Endothelial cell of umbilical vein (primary cell): ENCODE data around the gene RND3. TPM values are rescaled to one million over a fixed set of nuclear protein-coding genes. Genes with fewer than 3 reads are reported as not detected.

Source experiments
- BruUV-seq: library from RNA; stranded (reverse); fragments of 400-500 nt; replicated peaks from 2 replicates; lab custom pipeline; 2021; lab: Mats Ljungman, UMichigan
- CTCF ChIA-PET: fragments of 300-600, 350-600 bp; sonication (Branson Sonifier 250); formaldehyde crosslinking; loops from one replicate; lab custom pipeline; 2021; ENCODE audit warnings: antibody characterized with exemption, inconsistent platforms; lab: Charles Lee
- POLR2A ChIA-PET: fragments of 300-600, 350-600 bp; sonication (Branson Sonifier 250); formaldehyde crosslinking; loops from one replicate; lab custom pipeline; 2021; ENCODE audit warnings: antibody characterized with exemption, inconsistent platforms; lab: Charles Lee
- DNase-seq: peaks from one replicate; pipeline ENCODE4 v3.0.0-alpha.2; 2011; ENCODE audit warnings: low read depth, low spot score
- FAIRE-seq: peaks from 2 replicates; lab custom pipeline; 2011; peaks lifted over from hg19 to GRCh38; lab: Jason Lieb, UNC
- H2AFZ ChIP-seq: 2 replicates; pipeline ENCODE4 v1.6.0; 2012; ENCODE audit warnings: low read depth, low read length, control low read depth, inconsistent platforms
- H3K27ac ChIP-seq: 2 replicates; pipeline ENCODE4 v1.5.1; 2011; ENCODE audit warnings: low read depth, mild to moderate bottlenecking, control low read depth, low read length, moderate library complexity; ENCODE audit not compliant: insufficient read depth
- H3K27me3 ChIP-seq, 2 experiments: 2 replicates each; pipeline versions ENCODE4 v1.6.0 to v1.6.1; 2011; ENCODE audit warnings: low read length in 2 of 2, mixed read lengths in 1 of 2; ENCODE audit not compliant: control insufficient read depth in 2 of 2, insufficient read depth in 2 of 2
- H3K36me3 ChIP-seq, 2 experiments: 2 replicates in 1 of 2; 3 replicates in 1 of 2; pipeline ENCODE4 v1.5.1; 2011; ENCODE audit warnings: low read length in 2 of 2, mild to moderate bottlenecking in 1 of 2, moderate library complexity in 1 of 2; ENCODE audit not compliant: control insufficient read depth in 2 of 2, insufficient read depth in 2 of 2; ENCODE audit errors: extremely low read depth in 1 of 2
- H3K4me1 ChIP-seq: 3 replicates; pipeline ENCODE4 v1.5.1; 2011; ENCODE audit warnings: mild to moderate bottlenecking, low read length; ENCODE audit not compliant: control insufficient read depth, insufficient read depth; ENCODE audit errors: extremely low read depth
- H3K4me2 ChIP-seq: 2 replicates; pipeline ENCODE4 v1.6.1; 2011; ENCODE audit warnings: low read length, control low read depth, mixed read lengths; ENCODE audit not compliant: insufficient read depth
- H3K4me3 ChIP-seq, 3 experiments: fragments of 200-600 bp in 1 of 3; sonication (generic), shearing (Covaris generic) in 1 of 3; replicated peaks in 1 of 3; 2 replicates each; pipeline ENCODE4 v1.5.1; 2011 to 2016; ENCODE audit warnings: control low read depth in 3 of 3, low read length in 3 of 3, mild to moderate bottlenecking in 2 of 3, inconsistent platforms in 1 of 3, low read depth in 1 of 3, moderate library complexity in 1 of 3; ENCODE audit not compliant: insufficient read depth in 1 of 3
- H3K79me2 ChIP-seq: 2 replicates; pipeline ENCODE4 v1.6.0; 2012; ENCODE audit warnings: low read length, inconsistent platforms; ENCODE audit not compliant: control insufficient read depth, insufficient read depth
- H3K9ac ChIP-seq: replicated peaks from 2 replicates; pipeline ENCODE3; 2011; ENCODE audit warnings: low read length, control low read depth; ENCODE audit not compliant: insufficient read depth; ENCODE audit errors: extremely low read depth
- H3K9me1 ChIP-seq: replicated peaks from 3 replicates; pipeline ENCODE4 v1.6.0; 2011; ENCODE audit warnings: mild to moderate bottlenecking, low read length; ENCODE audit not compliant: control insufficient read depth, insufficient read depth; ENCODE audit errors: extremely low read depth
- H3K9me3 ChIP-seq: replicated peaks from 2 replicates; pipeline ENCODE4 v1.5.1; 2012; ENCODE audit warnings: low read length, inconsistent platforms; ENCODE audit not compliant: control insufficient read depth, insufficient read depth
- H4K20me1 ChIP-seq: replicated peaks from 2 replicates; pipeline ENCODE3; 2011; ENCODE audit warnings: mild to moderate bottlenecking, low read length; ENCODE audit not compliant: control insufficient read depth, insufficient read depth; ENCODE audit errors: extremely low read depth
- EZH2 ChIP-seq: IDR thresholded peaks from 2 replicates; pipeline ENCODE4 v1.6.1; 2012; ENCODE audit warnings: borderline replicate concordance, low read depth, mild to moderate bottlenecking, moderate library complexity, low read length, inconsistent platforms; ENCODE audit not compliant: severe bottlenecking
- FOS ChIP-seq: IDR thresholded peaks from 2 replicates; pipeline ENCODE4 v1.6.1; 2011; ENCODE audit warnings: mild to moderate bottlenecking, low read length, moderate library complexity, borderline replicate concordance; ENCODE audit not compliant: insufficient read depth
- GATA2 ChIP-seq: IDR thresholded peaks from 2 replicates; pipeline ENCODE4 v1.7.0; 2011; ENCODE audit warnings: low read depth, mild to moderate bottlenecking, moderate library complexity, mixed read lengths, low read length; ENCODE audit not compliant: insufficient read length, insufficient read depth
- JUN ChIP-seq: IDR thresholded peaks from 2 replicates; pipeline ENCODE4 v1.6.1; 2011; ENCODE audit warnings: borderline replicate concordance, low read depth; ENCODE audit not compliant: insufficient read length, insufficient read depth
- MAX ChIP-seq: IDR thresholded peaks from 2 replicates; pipeline ENCODE4 v1.6.1; 2011; ENCODE audit not compliant: insufficient read depth, insufficient read length
- MYC ChIP-seq: IDR thresholded peaks from one replicate; pipeline ENCODE4 v1.6.1; 2011; ENCODE audit warnings: mild to moderate bottlenecking, low read depth, low read length
- POLR2A ChIP-seq: IDR thresholded peaks from 2 replicates; pipeline ENCODE4 v1.6.1; 2012; ENCODE audit warnings: low read depth, mild to moderate bottlenecking, control low read depth, low read length
- POLR2AphosphoS5 ChIP-seq: IDR thresholded peaks from 2 replicates; pipeline ENCODE4 v1.6.1; 2012; ENCODE audit warnings: low read depth, mild to moderate bottlenecking, control low read depth, low read length, moderate library complexity; ENCODE audit not compliant: insufficient read depth
- dilution Hi-C: fragments of 300-500 bp; cut with MboI; formaldehyde crosslinking; loops from one replicate; pipeline ENCODE4 v1.15.0; 2019; ENCODE audit warnings: low sequenced_read_pairs; ENCODE audit not compliant: extremely low pct_ligation_motif_present
- intact Hi-C: fragments of 100-400 bp; cut with micrococcal nuclease; formaldehyde crosslinking; loops from one replicate; pipeline ENCODE4 v1.10.0; 2022
- polyA plus RNA-seq, 4 experiments: library from polyadenylated mRNA; depleted of rRNA in 3 of 4; stranded (reverse) in 3 of 4; unstranded in 1 of 4; fragments of >200 nt; gene quantifications; 2 replicates each; pipeline versions ENCODE4 v1.2.1 to v1.2.3, GENCODE V29; 2011 to 2012; ENCODE audit warnings: missing spikeins in 1 of 4
- total RNA-seq: library from RNA; stranded (reverse); gene quantifications from 2 replicates; pipeline ENCODE4 v1.2.3, GENCODE V29; 2021
- TF ChIP-seq, protein P1 (sequence below), 2 donors: IDR thresholded peaks; 1 replicate in 1 of 2; 2 replicates in 1 of 2; pipeline ENCODE4 v1.5.1; 2011; ENCODE audit warnings: low read length in 2 of 2, mild to moderate bottlenecking in 2 of 2, moderate library complexity in 2 of 2, control low read depth in 1 of 2, inconsistent platforms in 1 of 2, low read depth in 1 of 2; ENCODE audit not compliant: insufficient read depth in 1 of 2; ENCODE audit errors: extremely low read depth in 1 of 2

RND3 gene
- total and polyA plus RNA-seq, 2 donors (not counting 3 experiments of a cell fraction or from before 2014, with no cell fraction given) = 53.3 to 158 TPM

- H3K9me3 ChIP-seq = no peaks in the 10 kb centered on the region
- H3K27me3 ChIP-seq = no peaks in the 10 kb centered on the region
- peaks cover 100% of the 10 kb centered on the region for H3K79me2 ChIP-seq
- no peak overlapping the region for H2AFZ ChIP-seq
- no peak for FAIRE-seq
- no peaks in the 10 kb centered on the region for H3K9me1 ChIP-seq
- peaks cover 20% of the 10 kb centered on the region for H4K20me1 ChIP-seq
- dilution Hi-C loops = loop anchor here (25.0 kb wide), 1 partner anchor 345 kb away; no protein-coding TSS in a partner anchor
- ChIA-PET POLR2A (interaction anchor here (0.7 to 2.1 kb wide), 5 partner anchors 10 to 760 kb away, joined by 3 to 9 read pairs (median 4); no protein-coding TSS in a partner anchor), CTCF (interaction anchor here (1.1 to 2.6 kb wide), 5 partner anchors 57 to 836 kb away, joined by 3 to 11 read pairs (median 6); no protein-coding TSS in a partner anchor)
- intact Hi-C loops = loop anchor here (10.0 kb wide), 1 partner anchor 497 kb away; no protein-coding TSS in a partner anchor
- no TSS peak for BruUV-seq
- DNase-seq = peak; percentile 11
- peak overlapping the region; percentile 66 for H3K9ac ChIP-seq
- TF ChIP-seq MAX (no peak), EZH2 (no peak)
- H3K36me3 ChIP-seq = peaks cover 0 to 30% of the 10 kb centered on the region in 2 experiments
- H3K4me1 ChIP-seq = peaks cover 73% of the 10 kb centered on the region
- peak overlapping the region; percentile 40 for H3K27ac ChIP-seq
- peak overlapping the region; percentile 94 for H3K4me2 ChIP-seq
- H3K4me3 ChIP-seq = peak overlapping the region in 1 of 3 experiments; percentile 22
Measured at GRCh38 chr2:150482111-150482510, 5.4 kb downstream of the RND3 start.

- Histone ChIP-seq H3K4me3 (peak overlapping the region in 1 of 3 experiments; percentile 41), H3K4me2 (peak overlapping the region; percentile 94), H3K27ac (peak overlapping the region; percentile 83), H2AFZ (no peak overlapping the region), H3K36me3 (peaks cover 0 to 33% of the 10 kb centered on the region in 2 experiments), H3K9me3 (no peaks in the 10 kb centered on the region), H3K4me1 (peaks cover 82% of the 10 kb centered on the region), H3K9ac (peak overlapping the region; percentile 66), H3K27me3 (no peaks in the 10 kb centered on the region), H3K9me1 (no peaks in the 10 kb centered on the region), H4K20me1 (peaks cover 20% of the 10 kb centered on the region), H3K79me2 (peaks cover 100% of the 10 kb centered on the region)
- dilution Hi-C loops (loop anchor here (25.0 kb wide), 1 partner anchor 344 kb away; no protein-coding TSS in a partner anchor), intact Hi-C loops (loop anchor here (10.0 kb wide), 1 partner anchor 496 kb away; no protein-coding TSS in a partner anchor)
- POLR2A ChIA-PET = interaction anchor here (0.7 to 2.1 kb wide), 5 partner anchors 9 to 759 kb away, joined by 3 to 9 read pairs (median 4); no protein-coding TSS in a partner anchor
- DNase-seq (peak; percentile 28), FAIRE-seq (no peak)
- TF ChIP-seq MYC = no peak
- TF ChIP-seq FOS = no peak
- no peak for TF ChIP-seq POLR2AphosphoS5
- no peak for TF ChIP-seq POLR2A
- no peak for TF ChIP-seq JUN
- TF ChIP-seq EZH2 = no peak
- TF ChIP-seq, protein P1, sequence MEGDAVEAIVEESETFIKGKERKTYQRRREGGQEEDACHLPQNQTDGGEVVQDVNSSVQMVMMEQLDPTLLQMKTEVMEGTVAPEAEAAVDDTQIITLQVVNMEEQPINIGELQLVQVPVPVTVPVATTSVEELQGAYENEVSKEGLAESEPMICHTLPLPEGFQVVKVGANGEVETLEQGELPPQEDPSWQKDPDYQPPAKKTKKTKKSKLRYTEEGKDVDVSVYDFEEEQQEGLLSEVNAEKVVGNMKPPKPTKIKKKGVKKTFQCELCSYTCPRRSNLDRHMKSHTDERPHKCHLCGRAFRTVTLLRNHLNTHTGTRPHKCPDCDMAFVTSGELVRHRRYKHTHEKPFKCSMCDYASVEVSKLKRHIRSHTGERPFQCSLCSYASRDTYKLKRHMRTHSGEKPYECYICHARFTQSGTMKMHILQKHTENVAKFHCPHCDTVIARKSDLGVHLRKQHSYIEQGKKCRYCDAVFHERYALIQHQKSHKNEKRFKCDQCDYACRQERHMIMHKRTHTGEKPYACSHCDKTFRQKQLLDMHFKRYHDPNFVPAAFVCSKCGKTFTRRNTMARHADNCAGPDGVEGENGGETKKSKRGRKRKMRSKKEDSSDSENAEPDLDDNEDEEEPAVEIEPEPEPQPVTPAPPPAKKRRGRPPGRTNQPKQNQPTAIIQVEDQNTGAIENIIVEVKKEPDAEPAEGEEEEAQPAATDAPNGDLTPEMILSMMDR (IDR thresholded peaks at IDR 0.05; ENCODE audit: extremely low read depth in 1 of 2, insufficient read depth in 1 of 2, low read depth in 1 of 2, low read length in 2 of 2) = no peak
- no peak for TF ChIP-seq GATA2
- no peak for TF ChIP-seq MAX
- BruUV-seq = no TSS peak
- CTCF ChIA-PET = interaction anchor here (1.1 to 2.6 kb wide), 5 partner anchors 13 to 836 kb away, joined by 3 to 11 read pairs (median 6); no protein-coding TSS in a partner anchor
Measured at GRCh38 chr2:150480971-150481830, 6.3 kb downstream of the RND3 start.
